MCF 10A (cell line): ENCODE measurements around the gene CREBBP. TPM values are rescaled to one million over a fixed set of nuclear protein-coding genes. Genes with fewer than 3 reads are reported as not detected.

ENCODE experiments used
- BruUV-seq: library from RNA; stranded (reverse); fragments of 400-500 nt; replicated peaks from 2 replicates; lab custom pipeline; 2021; lab: Mats Ljungman, UMichigan
- CTCF ChIA-PET: fragments of 300-600 bp; sonication (Branson Sonifier 250); formaldehyde crosslinking; extraction: SDS; loops from one replicate; lab custom pipeline; 2021; ENCODE audit warnings: antibody characterized with exemption, inconsistent platforms; lab: Yijun Ruan, JAX
- POLR2A ChIA-PET: fragments of 300-600, 350-650 bp; sonication (Branson Sonifier 250); formaldehyde crosslinking; extraction: SDS; loops from one replicate; lab custom pipeline; 2020; ENCODE audit warnings: antibody characterized with exemption, inconsistent platforms; lab: Yijun Ruan, JAX
- DNase-seq: peaks from one replicate; pipeline ENCODE4 v3.0.0-alpha.2; 2018; ENCODE audit not compliant: unreplicated experiment
- H3K27ac Mint-ChIP-seq: one replicate; pipeline ENCODE4 v1.8.0; 2022; ENCODE audit warnings: mild to moderate bottlenecking, low read depth, mixed read lengths; ENCODE audit not compliant: unreplicated experiment
- H3K27me3 Mint-ChIP-seq: one replicate; pipeline ENCODE4 v1.8.0; 2022; ENCODE audit warnings: mixed read lengths; ENCODE audit not compliant: insufficient read depth, unreplicated experiment
- H3K36me3 Mint-ChIP-seq: one replicate; pipeline ENCODE4 v1.8.0; 2022; ENCODE audit warnings: mild to moderate bottlenecking, moderate library complexity, mixed read lengths; ENCODE audit not compliant: insufficient read depth, unreplicated experiment
- H3K4me1 Mint-ChIP-seq: one replicate; pipeline ENCODE4 v1.8.0; 2022; ENCODE audit warnings: mixed read lengths; ENCODE audit not compliant: insufficient read depth, unreplicated experiment
- H3K4me3 Mint-ChIP-seq: one replicate; pipeline ENCODE4 v1.8.0; 2022; ENCODE audit warnings: mild to moderate bottlenecking, moderate library complexity, mixed read lengths; ENCODE audit not compliant: unreplicated experiment
- H3K9me3 Mint-ChIP-seq: one replicate; pipeline ENCODE4 v1.8.0; 2022; ENCODE audit warnings: mixed read lengths; ENCODE audit not compliant: unreplicated experiment
- intact Hi-C: fragments of 100-400 bp; cut with micrococcal nuclease; formaldehyde crosslinking; loops from 2 replicates; pipeline ENCODE4 v1.14.1; 2022
- total RNA-seq: library from RNA; stranded (reverse); gene quantifications from 2 replicates; pipeline ENCODE4 v1.2.3, GENCODE V29; 2022
- TF ChIP-seq, protein P1 (sequence below): fragments of 200-600 bp; IDR thresholded peaks from one replicate; pipeline ENCODE4 v1.8.0; 2022; ENCODE audit warnings: antibody characterized with exemption, mild to moderate bottlenecking; ENCODE audit not compliant: unreplicated experiment

The CREBBP gene
- total RNA-seq, 1 experiment from 2014 or later = 74.0 TPM

DNA sequence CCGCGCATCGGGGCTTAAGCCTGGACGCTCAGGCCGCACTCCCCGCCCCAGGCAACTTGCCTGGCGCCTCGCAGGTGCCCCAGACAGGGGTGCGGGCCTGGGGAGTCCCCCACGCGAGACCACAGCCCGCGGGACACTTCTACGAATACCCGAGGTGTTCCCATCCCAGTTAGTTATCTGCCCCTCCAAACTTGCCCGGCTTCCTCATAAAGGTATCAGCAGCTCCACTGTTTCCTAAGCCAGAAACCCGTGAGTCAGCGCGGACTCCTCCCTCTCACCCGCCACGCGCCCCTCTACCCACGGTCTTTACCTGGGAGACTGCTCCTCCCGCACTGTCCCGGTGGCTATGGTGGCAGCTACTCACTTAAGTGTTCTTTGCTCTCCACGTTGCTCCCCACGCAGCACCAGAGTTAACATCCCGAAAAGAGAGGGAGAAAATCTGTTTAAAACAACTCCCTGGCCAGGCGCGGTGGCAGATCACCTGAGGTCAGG is 1.0 kb upstream of the CREBBP start:
- BruUV-seq = no TSS peak
- Mint-ChIP-seq H3K36me3 (peaks cover 6% of the 10 kb centered on the region), H3K27me3 (no peaks in the 10 kb centered on the region), H3K9me3 (no peaks in the 10 kb centered on the region), H3K4me3 (peak overlapping the region; percentile 71), H3K27ac (peak overlapping the region; percentile 17), H3K4me1 (peaks cover 18% of the 10 kb centered on the region)
- CTCF ChIA-PET = interaction anchor here (0.6 to 1.0 kb wide), 2 partner anchors 85 to 358 kb away, joined by 4 to 5 read pairs; no protein-coding TSS in a partner anchor
- TF ChIP-seq, protein P1, sequence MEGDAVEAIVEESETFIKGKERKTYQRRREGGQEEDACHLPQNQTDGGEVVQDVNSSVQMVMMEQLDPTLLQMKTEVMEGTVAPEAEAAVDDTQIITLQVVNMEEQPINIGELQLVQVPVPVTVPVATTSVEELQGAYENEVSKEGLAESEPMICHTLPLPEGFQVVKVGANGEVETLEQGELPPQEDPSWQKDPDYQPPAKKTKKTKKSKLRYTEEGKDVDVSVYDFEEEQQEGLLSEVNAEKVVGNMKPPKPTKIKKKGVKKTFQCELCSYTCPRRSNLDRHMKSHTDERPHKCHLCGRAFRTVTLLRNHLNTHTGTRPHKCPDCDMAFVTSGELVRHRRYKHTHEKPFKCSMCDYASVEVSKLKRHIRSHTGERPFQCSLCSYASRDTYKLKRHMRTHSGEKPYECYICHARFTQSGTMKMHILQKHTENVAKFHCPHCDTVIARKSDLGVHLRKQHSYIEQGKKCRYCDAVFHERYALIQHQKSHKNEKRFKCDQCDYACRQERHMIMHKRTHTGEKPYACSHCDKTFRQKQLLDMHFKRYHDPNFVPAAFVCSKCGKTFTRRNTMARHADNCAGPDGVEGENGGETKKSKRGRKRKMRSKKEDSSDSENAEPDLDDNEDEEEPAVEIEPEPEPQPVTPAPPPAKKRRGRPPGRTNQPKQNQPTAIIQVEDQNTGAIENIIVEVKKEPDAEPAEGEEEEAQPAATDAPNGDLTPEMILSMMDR = no peak
- POLR2A ChIA-PET = interaction anchor here (0.8 to 1.2 kb wide), 2 partner anchors 17 to 24 kb away, joined by 3 to 4 read pairs; no protein-coding TSS in a partner anchor
- intact Hi-C loops = loop anchor here (2.0 kb wide), 1 partner anchor 109 kb away; no protein-coding TSS in a partner anchor
- DNase-seq = no peak

DNA sequence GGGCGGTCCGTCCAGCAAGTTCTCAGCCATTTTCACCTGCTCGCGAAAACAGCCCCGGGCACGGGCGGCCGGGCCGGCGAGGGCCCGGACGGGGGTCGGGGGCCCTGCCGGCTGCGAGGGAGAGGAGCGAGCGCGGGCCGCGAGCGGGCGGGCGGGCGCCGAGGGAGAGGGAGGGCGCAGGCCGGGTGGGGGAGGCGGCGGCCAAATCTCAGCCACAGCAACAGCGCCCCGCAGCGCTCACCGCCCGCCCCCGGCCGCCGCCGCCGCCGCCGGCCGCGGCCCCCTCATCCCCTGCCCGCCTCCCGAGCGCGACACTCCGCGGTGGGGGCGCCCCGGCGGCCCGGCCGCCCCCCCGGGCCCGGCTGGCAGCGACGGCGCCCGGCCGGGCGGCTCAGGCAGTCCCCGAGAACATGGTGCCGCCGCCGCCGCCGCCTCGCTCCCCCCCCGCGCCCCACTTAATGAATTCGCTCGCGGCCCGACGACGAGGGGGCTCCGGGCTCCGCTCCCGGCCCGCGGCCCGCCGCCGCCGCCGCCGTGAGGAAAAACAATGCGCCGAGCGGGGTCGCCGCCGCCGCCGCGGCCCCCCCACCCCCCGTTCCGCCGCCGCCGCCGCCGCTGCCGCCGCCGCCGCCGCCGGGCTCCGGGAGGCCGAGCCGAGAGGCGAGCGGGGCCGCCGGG is 487 bp downstream of the CREBBP start:
- BruUV-seq = no TSS peak
- ChIA-PET POLR2A (interaction anchor here (0.7 to 3.7 kb wide), 8 partner anchors 13 to 189 kb away, joined by 3 to 15 read pairs (median 8); partner anchors contain the start of gene TRAP1), CTCF (interaction anchor here (0.6 to 1.7 kb wide), 4 partner anchors 185 to 805 kb away, joined by 3 to 5 read pairs (median 4); no protein-coding TSS in a partner anchor)
- peak overlapping the region; percentile 17 for H3K27ac Mint-ChIP-seq
- TF ChIP-seq, protein P1 = peak; percentile 33
- H3K4me1 Mint-ChIP-seq = peaks cover 21% of the 10 kb centered on the region
- H3K27me3 Mint-ChIP-seq = no peaks in the 10 kb centered on the region
- peaks cover 6% of the 10 kb centered on the region for H3K36me3 Mint-ChIP-seq
- intact Hi-C loops = loop anchor here (1.0 to 2.0 kb wide), 2 partner anchors 107 to 190 kb away; no protein-coding TSS in a partner anchor
- peak overlapping the region; percentile 91 for H3K4me3 Mint-ChIP-seq
- H3K9me3 Mint-ChIP-seq = no peaks in the 10 kb centered on the region
- peak; percentile 59 for DNase-seq

DNA sequence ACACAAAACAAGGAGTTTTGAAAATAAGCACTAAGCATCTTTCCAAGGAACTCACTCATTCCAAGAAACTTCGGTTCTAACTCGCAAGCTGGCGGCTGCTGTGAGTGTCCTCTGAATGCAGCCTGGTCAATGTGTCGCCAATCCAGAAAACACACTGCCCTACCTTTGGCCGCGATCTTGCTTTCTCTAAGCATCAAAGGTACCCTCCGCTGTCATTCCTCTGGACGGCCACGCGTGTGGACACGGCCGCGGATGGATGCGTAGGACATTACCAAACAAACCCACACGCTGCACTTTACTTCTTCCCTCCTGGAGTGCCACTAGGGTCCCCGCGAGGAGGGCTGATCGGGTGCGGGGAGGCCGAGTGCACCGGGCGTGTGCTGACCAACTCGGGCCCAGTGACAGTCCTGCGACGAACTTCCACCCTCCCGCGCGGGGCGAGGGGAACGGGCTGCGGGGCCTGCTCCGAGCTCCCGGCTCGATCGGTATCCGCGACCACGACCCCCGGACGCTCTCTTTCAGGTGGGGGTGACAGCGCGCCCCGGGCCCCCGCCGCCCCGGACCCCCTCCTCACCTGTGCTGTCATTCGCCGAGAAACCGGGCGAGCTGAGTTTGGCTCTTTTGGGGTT is 1.1 kb downstream of the CREBBP start:
- H3K36me3 Mint-ChIP-seq = peaks cover 3% of the 10 kb centered on the region

More for the DNA sequence above, 1.1 kb downstream of the CREBBP start:
- H3K4me1 Mint-ChIP-seq = peaks cover 28% of the 10 kb centered on the region
- intact Hi-C loops = loop anchor here (1.0 kb wide), 1 partner anchor 189 kb away; no protein-coding TSS in a partner anchor
- peak overlapping the region; percentile 35 for H3K27ac Mint-ChIP-seq
- BruUV-seq = no TSS peak
- no peaks in the 10 kb centered on the region for H3K27me3 Mint-ChIP-seq
- no peaks in the 10 kb centered on the region for H3K9me3 Mint-ChIP-seq
- TF ChIP-seq, protein P1 = no peak
- DNase-seq = no peak
- peak overlapping the region; percentile 91 for H3K4me3 Mint-ChIP-seq
- ChIA-PET POLR2A (interaction anchor here (0.7 to 3.7 kb wide), 12 partner anchors 11 to 596 kb away, joined by 3 to 15 read pairs (median 6); partner anchors contain the start of genes TRAP1 and ZNF263), CTCF (interaction anchor here (0.6 to 1.7 kb wide), 5 partner anchors 100 to 805 kb away, joined by 3 to 5 read pairs (median 4); no protein-coding TSS in a partner anchor)
